ENCODE results near the gene GOLGA2.

DNA sequence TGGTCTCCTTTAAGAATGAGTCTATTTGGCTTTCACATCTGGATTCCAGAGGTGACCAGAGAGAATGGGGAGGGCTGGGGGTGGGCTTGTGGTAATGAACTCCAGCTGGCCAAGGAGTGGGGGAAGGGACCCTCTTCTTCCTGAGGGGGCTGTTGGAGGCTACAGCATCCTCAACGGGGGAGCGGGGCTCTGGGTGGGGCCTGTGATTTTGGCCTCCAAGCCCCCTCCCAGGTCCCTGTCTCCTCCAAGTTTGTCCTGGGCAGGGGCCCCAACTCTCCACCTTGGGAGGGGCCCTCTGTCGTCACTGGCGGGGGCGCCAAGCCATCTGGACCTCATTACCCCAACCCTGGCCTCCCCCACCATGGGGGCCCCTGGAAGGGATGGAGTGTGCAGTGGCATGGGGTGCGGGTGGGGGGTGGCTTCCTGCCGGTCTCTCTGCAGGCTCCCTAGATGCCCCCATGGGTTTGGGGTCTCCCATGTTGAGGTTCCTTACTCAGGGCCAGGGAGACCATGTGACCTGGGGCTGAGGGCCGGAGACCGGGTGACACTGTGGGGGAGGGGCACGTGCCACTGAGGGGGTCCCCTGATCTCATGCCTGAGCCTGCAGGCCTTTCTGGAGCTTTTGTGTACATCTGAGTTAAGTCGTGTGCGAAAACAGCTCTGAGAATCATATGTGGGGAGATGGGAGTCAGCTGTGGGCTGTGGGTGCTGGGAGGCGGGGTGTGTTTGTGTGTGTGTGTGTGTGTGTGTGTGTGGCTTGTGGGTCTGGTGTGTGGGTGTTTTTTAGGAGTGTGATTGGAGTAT lies 32.4 kb downstream of the GOLGA2 start:
- no peak for TF ChIP-seq CTCF (conservative IDR thresholded peaks at IDR 0.05; ENCODE audit: low read length)
- TF ChIP-seq EZH2phosphoT487 (IDR thresholded peaks at IDR 0.05; ENCODE audit: borderline replicate concordance) = no peak
